H9 (cell line): ENCODE measurements around the gene PAQR4. TPM values are rescaled to one million over a fixed set of nuclear protein-coding genes. Genes with fewer than 3 reads are reported as not detected.

ENCODE experiments used
- DNase-seq: peaks from one replicate; pipeline ENCODE4 v3.0.0-alpha.2; 2017
- H2AFZ ChIP-seq: one replicate; pipeline ENCODE4 v1.6.1; 2013; ENCODE audit warnings: mild to moderate bottlenecking, low read length, control low read depth, moderate library complexity
- H2AK5ac ChIP-seq: 2 replicates; pipeline ENCODE4 v1.6.1; 2013; ENCODE audit warnings: low read length, control low read depth, mixed read lengths; ENCODE audit not compliant: insufficient read length
- H2BK120ac ChIP-seq: one replicate; pipeline ENCODE4 v1.6.1; 2013; ENCODE audit warnings: low read depth, mild to moderate bottlenecking, low read length, control low read depth, inconsistent platforms; ENCODE audit not compliant: poor library complexity, severe bottlenecking
- H2BK12ac ChIP-seq: 2 replicates; pipeline ENCODE4 v1.6.1; 2013; ENCODE audit warnings: low read length, control low read depth, mixed read lengths, low read depth; ENCODE audit not compliant: insufficient read length
- H2BK15ac ChIP-seq: 2 replicates; pipeline ENCODE4 v1.6.1; 2013; ENCODE audit warnings: low read depth, low read length, control low read depth
- H2BK20ac ChIP-seq: one replicate; pipeline ENCODE4 v1.6.1; 2013; ENCODE audit warnings: low read depth, mild to moderate bottlenecking, low read length, control low read depth, inconsistent platforms; ENCODE audit not compliant: poor library complexity, severe bottlenecking
- H2BK5ac ChIP-seq: 2 replicates; pipeline ENCODE4 v1.6.1; 2013; ENCODE audit warnings: low read length, control low read depth, mixed read lengths; ENCODE audit not compliant: insufficient read length
- H3K14ac ChIP-seq: 2 replicates; pipeline ENCODE4 v1.6.1; 2013; ENCODE audit warnings: low read length, control low read depth; ENCODE audit not compliant: insufficient read depth
- H3K18ac ChIP-seq: 2 replicates; pipeline ENCODE4 v1.6.1; 2013; ENCODE audit warnings: low read depth, mild to moderate bottlenecking, mixed read lengths, low read length, control low read depth; ENCODE audit not compliant: insufficient read length
- H3K23ac ChIP-seq: 2 replicates; pipeline ENCODE4 v1.6.1; 2013; ENCODE audit warnings: low read length, control low read depth, mixed read lengths, low read depth; ENCODE audit not compliant: insufficient read length
- H3K23me2 ChIP-seq: 2 replicates; pipeline ENCODE4 v1.6.1; 2013; ENCODE audit warnings: low read depth, mild to moderate bottlenecking, mixed read lengths, low read length, control low read depth; ENCODE audit not compliant: insufficient read length, poor library complexity, severe bottlenecking
- H3K27ac ChIP-seq: 2 replicates; pipeline ENCODE4 v1.5.1; 2013; ENCODE audit warnings: low read length, control low read depth, mixed read lengths, low read depth; ENCODE audit not compliant: insufficient read length
- H3K27me3 ChIP-seq: 2 replicates; pipeline ENCODE4 v1.6.1; 2013; ENCODE audit warnings: low read length, control low read depth, inconsistent platforms; ENCODE audit not compliant: insufficient read depth
- H3K4ac ChIP-seq: 2 replicates; pipeline ENCODE4 v1.6.1; 2013; ENCODE audit warnings: low read depth, mild to moderate bottlenecking, control low read depth, inconsistent platforms, low read length, moderate library complexity
- H3K4me1 ChIP-seq: 2 replicates; pipeline ENCODE4 v1.6.1; 2013; ENCODE audit warnings: low read length, control low read depth, inconsistent platforms; ENCODE audit not compliant: insufficient read depth
- H3K4me2 ChIP-seq: 2 replicates; pipeline ENCODE4 v1.6.1; 2013; ENCODE audit warnings: low read length, control low read depth, mixed read lengths; ENCODE audit not compliant: insufficient read length, insufficient read depth
- H3K56ac ChIP-seq: 2 replicates; pipeline ENCODE4 v1.6.1; 2013; ENCODE audit warnings: low read depth, mild to moderate bottlenecking, mixed read lengths, low read length, control low read depth; ENCODE audit not compliant: insufficient read length
- H3K79me1 ChIP-seq: 2 replicates; pipeline ENCODE4 v1.6.1; 2013; ENCODE audit warnings: low read depth, mild to moderate bottlenecking, moderate library complexity, low read length, control low read depth, inconsistent platforms; ENCODE audit not compliant: insufficient read depth, poor library complexity, severe bottlenecking
- H3K79me2 ChIP-seq: 2 replicates; pipeline ENCODE4 v1.6.1; 2013; ENCODE audit warnings: low read length, control low read depth, inconsistent platforms; ENCODE audit not compliant: insufficient read depth
- H3K9ac ChIP-seq: 2 replicates; pipeline ENCODE4 v1.6.1; 2013; ENCODE audit warnings: low read length, control low read depth, mixed read lengths; ENCODE audit not compliant: insufficient read length; ENCODE audit errors: extremely low read depth
- H3K9me3 ChIP-seq: one replicate; pipeline ENCODE4 v1.6.1; 2013; ENCODE audit warnings: low read depth, low read length, inconsistent platforms; ENCODE audit not compliant: control insufficient read depth
- H3T11ph ChIP-seq: one replicate; pipeline ENCODE4 v1.6.1; 2013; ENCODE audit warnings: mild to moderate bottlenecking, low read length, control low read depth, inconsistent platforms
- H4K20me1 ChIP-seq: one replicate; pipeline ENCODE4 v1.6.1; 2013; ENCODE audit not compliant: control insufficient read depth, insufficient read length, insufficient read depth
- H4K5ac ChIP-seq: 2 replicates; pipeline ENCODE4 v1.6.1; 2013; ENCODE audit warnings: low read depth, mild to moderate bottlenecking, mixed read lengths, low read length, control low read depth; ENCODE audit not compliant: insufficient read length
- H4K8ac ChIP-seq: replicated peaks from 2 replicates; pipeline ENCODE4 v1.6.1; 2013; ENCODE audit warnings: low read length, control low read depth, mixed read lengths, low read depth; ENCODE audit not compliant: insufficient read length
- H4K91ac ChIP-seq: 2 replicates; pipeline ENCODE4 v1.6.1; 2013; ENCODE audit warnings: low read depth, mild to moderate bottlenecking, moderate library complexity, mixed read lengths, low read length, control low read depth; ENCODE audit not compliant: insufficient read length
- H3K27ac Mint-ChIP-seq, 3 experiments: 2 replicates in 2 of 3; 3 replicates in 1 of 3; pipeline ENCODE4 v1.8.0; 2020 to 2021; ENCODE audit warnings: mixed read lengths in 3 of 3, mild to moderate bottlenecking in 1 of 3, moderate library complexity in 1 of 3
- H3K27me3 Mint-ChIP-seq: 2 replicates; pipeline ENCODE4 v1.8.0; 2021; ENCODE audit warnings: low read depth, mild to moderate bottlenecking, moderate library complexity, mixed read lengths
- H3K36me3 Mint-ChIP-seq, 3 experiments: 2 replicates in 2 of 3; 3 replicates in 1 of 3; pipeline ENCODE4 v1.8.0; 2020 to 2021; ENCODE audit warnings: low read depth in 3 of 3, mixed read lengths in 3 of 3; ENCODE audit not compliant: insufficient read depth in 1 of 3
- H3K4me1 Mint-ChIP-seq, 2 experiments: 2 replicates each; pipeline ENCODE4 v1.8.0; 2020; ENCODE audit warnings: mixed read lengths in 2 of 2
- H3K4me3 Mint-ChIP-seq, 2 experiments: 2 replicates in 1 of 2; 3 replicates in 1 of 2; pipeline ENCODE4 v1.8.0; 2020 to 2021; ENCODE audit warnings: mild to moderate bottlenecking in 2 of 2, mixed read lengths in 2 of 2, moderate library complexity in 1 of 2
- H3K9me3 Mint-ChIP-seq, 2 experiments: 2 replicates in 1 of 2; 3 replicates in 1 of 2; pipeline ENCODE4 v1.8.0; 2020; ENCODE audit warnings: mild to moderate bottlenecking in 2 of 2, mixed read lengths in 2 of 2, moderate library complexity in 1 of 2
- CTCF ChIP-seq: fragments of 200-600 bp; sonication (generic); conservative IDR thresholded peaks from 3 replicates; pipeline ENCODE4 v1.8.0; 2021; ENCODE audit warnings: antibody characterized with exemption, mild to moderate bottlenecking
- WGBS: extraction: QIAGEN DNeasy Blood & Tissue Kit; methylation state at CpG from one replicate; pipeline ENCODE4 v1.1.7; 2013; ENCODE audit warnings: missing lambda C conversion rate, low lambda C conversion rate, mixed read lengths; ENCODE audit not compliant: insufficient read length; ENCODE audit errors: extremely low coverage; 5-methylcytosine and 5-hydroxymethylcytosine counted together
- total RNA-seq: library from RNA; stranded (reverse); gene quantifications from 2 replicates; pipeline ENCODE4 v1.2.1, GENCODE V29; 2021

PAQR4 gene
- total RNA-seq, 1 experiment from 2014 or later, result 32.1 TPM

- Histone ChIP-seq H2BK15ac (no peak overlapping the region), H4K20me1 (no peaks in the 10 kb centered on the region), H2AFZ (no peak overlapping the region), H3K23ac (no peak overlapping the region), H3K4me1 (peaks cover 11% of the 10 kb centered on the region; the same call in 1 of the 2 replicates), H4K91ac (peak overlapping the region; percentile 6), H3K23me2 (peaks cover 19% of the 10 kb centered on the region), H3K4ac (peak overlapping the region; percentile 38; the same call in 1 of the 2 replicates), H3K27ac (peak overlapping the region; percentile 88), H4K8ac (no peak overlapping the region), H3K79me2 (no peaks in the 10 kb centered on the region), H2BK120ac (peak overlapping the region; percentile 25), H3K27me3 (no peaks in the 10 kb centered on the region), H3K18ac (peak overlapping the region; percentile 81), H2BK20ac (peak overlapping the region; percentile 84), H2BK5ac (no peak overlapping the region), H2BK12ac (no peak overlapping the region), H4K5ac (peak overlapping the region; percentile 4), H3K9ac (no peak overlapping the region), H3T11ph (peak overlapping the region; percentile 81), H3K79me1 (no peaks in the 10 kb centered on the region), H3K9me3 (no peaks in the 10 kb centered on the region), H3K14ac (peak overlapping the region; percentile 37), H2AK5ac (no peak overlapping the region), H3K4me2 (peak overlapping the region; percentile 53), H3K56ac (no peak overlapping the region)
- no peak for TF ChIP-seq CTCF
- WGBS, result no CpG with 5 or more reads among the region's 4 CpGs
- peaks cover 3% of the 10 kb centered on the region; the same call in 1 of the 2 replicates for H3K27me3 Mint-ChIP-seq
- H3K4me3 Mint-ChIP-seq, result peak overlapping the region; percentile 66 to 79
- peaks cover 49 to 75% of the 10 kb centered on the region in 2 experiments for H3K4me1 Mint-ChIP-seq
- H3K9me3 Mint-ChIP-seq, result no peaks in the 10 kb centered on the region
- peak overlapping the region; percentile 99 to 100 (median 100) for H3K27ac Mint-ChIP-seq
- peaks cover 0 to 6% (median 0%) of the 10 kb centered on the region in 3 experiments; a peak in 1 of 7 replicates for H3K36me3 Mint-ChIP-seq
- DNase-seq, result no peak
These were observed 39.5 kb downstream of the PAQR4 start for GRCh38 chr16:3008690-3009037.
